Mesenteric fat pad (tissue), 1 donor: ENCODE data around the gene NRF1. TPM values are rescaled to one million over a fixed set of nuclear protein-coding genes. Genes with fewer than 3 reads are reported as not detected.

ENCODE experiments used
- DNase-seq: peaks from one replicate; pipeline ENCODE4 v3.0.0-alpha.2; 2020; ENCODE audit warnings: low spot score
- total RNA-seq: library from RNA; stranded (reverse); fragmentation: NEBNext Ultra II Directional; extraction: Animal tissue kit (Norgen Biotek cat#: 25700); gene quantifications from one replicate; pipeline ENCODE4 v1.2.1, GENCODE V29; 2021
- donor health status: DM: yes; HTN: yes; CAD: no.

Gene NRF1
- total RNA-seq, 1 donor from 2014 or later, result 16.2 TPM

- no peak for DNase-seq
Observed at GRCh38 chr7:129769400-129769774, 157.9 kb downstream of the NRF1 start.

DNA sequence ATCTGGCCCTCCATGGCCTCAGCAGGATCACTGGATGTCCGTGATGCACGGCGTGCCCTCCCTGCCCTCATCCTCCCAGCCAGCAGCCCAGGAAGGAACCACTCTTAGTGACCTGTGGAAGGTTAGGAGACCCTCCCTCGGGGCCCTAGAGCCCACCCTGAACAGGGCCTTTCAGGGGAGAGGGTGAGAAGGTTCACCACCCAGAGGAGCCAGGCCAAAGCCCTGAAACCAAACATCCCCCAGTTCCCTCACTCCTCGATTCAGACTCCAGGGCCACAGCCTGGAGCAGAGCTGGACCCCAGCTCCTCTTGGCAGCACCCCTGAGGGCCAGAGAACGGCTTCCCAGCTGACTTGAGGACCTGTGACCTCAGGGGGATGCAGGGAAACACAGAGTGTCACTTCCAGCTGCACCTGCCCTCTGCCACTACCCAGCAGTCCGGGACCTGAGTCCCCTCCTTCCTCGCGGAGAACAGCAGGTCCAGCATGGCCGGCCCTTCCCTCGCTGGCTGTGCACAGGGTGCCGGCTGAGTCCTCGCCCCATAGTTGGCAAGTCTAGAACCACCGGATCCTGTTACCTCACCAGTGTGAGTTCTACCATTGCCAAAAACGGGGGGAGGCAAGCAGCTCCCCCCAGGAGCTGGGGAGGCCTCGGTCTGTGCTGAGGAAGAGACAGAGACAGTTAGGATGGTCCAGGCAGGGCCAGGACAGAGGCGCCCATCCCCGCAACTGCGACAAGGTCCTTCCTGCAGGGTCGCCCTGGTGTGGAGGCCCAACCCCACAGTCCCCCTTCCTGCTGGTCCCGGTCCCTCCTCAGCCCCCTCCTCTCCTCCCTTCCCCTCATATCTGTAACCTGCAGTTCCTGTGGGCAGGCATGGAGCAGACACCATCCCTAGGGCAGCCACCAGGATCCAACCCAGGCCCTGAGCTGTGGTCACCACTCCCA, 158.6 kb downstream of the NRF1 start:
- DNase-seq, result no peak

DNA sequence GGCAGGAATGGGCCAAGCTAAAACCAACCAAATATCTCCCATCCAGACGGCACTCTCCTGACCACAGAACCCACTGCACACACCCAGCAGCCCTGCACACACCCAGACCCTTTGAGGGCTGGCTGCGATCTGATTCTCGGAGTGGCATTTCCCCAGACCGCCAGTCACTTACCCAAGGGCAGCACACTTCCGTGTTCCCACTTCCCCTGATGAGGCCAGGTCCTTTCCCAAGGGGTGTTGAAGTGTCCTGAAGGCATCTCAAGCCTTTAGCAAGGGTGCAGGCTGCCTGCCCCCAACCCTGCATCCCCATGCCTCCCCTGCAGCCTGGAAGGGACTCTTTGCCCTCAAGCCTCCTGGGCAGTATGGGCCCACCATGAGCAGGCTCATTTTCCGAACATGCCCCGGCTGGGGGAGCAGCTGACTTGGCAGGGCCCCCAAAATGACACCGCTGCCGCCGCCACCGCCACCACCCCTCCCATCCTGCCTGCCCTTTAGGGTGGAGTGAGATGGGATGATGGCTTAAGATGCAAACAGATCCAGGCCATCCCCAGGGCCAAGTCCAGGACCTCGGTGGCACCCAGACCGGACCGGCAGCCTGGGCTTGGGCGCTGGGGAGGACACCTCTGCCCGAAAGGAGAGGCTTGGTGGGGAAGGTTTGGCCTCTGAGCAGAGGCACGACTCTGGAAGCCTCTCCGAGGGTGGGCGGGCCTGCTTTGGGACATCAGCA, 159.8 kb downstream of the NRF1 start:
- DNase-seq, result no peak

- no peak for DNase-seq
Observed at GRCh38 chr7:129771928-129772479, 160.5 kb downstream of the NRF1 start.

DNA sequence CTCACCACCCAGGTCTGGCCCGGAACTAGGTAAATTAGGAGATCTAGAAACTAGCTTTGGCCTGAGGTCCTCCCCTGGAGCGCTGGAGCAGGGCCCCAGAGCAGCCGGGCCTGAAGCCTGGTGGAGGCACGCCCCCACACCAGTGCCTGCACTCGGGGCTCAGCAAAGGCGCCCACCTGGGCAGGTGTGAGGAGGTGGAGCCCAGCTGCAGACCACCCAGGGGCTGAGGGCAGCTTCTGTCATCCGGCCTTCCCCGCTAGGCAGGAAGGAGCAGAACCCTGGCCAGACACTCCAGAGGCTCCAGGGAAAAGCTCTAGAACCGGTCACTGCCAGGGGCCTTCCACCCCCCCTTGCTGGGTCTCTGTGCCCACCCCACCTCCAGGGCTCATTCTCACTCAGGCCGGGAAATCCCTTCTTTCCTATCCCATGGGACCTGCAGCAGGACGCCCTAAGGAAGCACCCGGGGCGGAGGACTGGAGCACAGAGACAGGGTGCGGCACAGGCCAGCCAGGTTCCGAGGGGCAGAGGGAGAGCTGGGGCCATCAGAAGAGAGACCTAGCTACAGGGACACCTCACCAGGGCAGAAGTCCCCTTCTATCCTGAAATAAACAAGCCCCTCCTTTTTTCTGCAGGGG, 161.2 kb downstream of the NRF1 start:
- DNase-seq, result no peak

DNA sequence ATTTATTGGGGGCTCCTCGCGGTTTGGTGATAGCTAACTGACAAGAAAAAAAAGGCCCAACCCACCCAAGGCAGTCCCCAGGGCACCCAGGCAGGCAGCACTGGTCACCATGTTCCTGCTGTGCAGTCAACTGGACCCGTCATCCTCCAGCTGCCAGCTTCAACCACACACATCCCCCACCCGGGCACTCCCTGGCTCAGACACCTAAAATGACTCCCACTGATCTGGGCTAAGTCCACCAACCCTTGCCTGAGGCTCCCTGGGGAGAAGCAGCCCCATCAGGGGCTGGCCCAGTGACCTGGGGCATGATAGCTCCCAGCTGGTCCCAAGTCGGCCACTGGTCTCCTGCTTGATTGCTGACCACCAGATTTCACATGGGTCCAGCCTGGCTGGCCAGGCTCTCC, 161.8 kb downstream of the NRF1 start:
- DNase-seq, result no peak

- no peak for DNase-seq
Observed at GRCh38 chr7:129773871-129774270, 162.4 kb downstream of the NRF1 start.

GRCh38 chr7:129774359-129774758, 162.8 kb downstream of the NRF1 start:
- no peak for DNase-seq

GRCh38 chr7:129774871-129775694, 163.6 kb downstream of the NRF1 start:
- no peak for DNase-seq

DNA sequence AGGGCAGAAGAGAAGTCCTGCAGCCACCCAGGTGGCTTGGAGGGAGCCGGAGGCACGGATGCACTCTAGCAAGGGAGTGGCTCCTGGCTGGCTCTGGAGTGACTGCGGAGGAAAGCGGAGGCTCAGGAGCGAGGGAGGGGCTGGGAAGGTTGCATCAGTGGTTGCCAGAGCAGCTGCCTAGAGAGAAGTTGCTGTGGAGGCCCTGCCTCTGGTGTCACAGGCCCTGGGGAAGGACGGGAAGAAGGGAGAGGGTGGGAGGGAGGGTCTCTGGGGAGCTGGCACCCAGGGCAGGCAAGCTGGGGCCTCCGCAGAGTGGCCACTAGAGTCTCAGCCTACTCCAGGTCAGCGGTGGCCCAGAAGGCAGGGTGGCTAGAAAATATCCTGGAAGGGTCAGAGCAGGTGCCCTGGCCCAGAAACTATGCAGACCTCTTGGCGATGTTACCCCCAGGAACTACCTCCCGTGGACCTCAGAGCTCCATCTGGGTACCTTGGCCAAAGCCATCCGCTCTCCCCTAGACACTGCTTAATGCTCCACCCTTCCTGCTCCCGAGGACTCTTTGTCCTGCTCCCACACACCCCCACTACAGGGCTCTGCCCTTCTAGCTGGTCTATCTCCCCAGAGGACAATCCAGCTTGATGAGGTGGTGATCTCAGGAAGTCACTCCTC, 164.3 kb downstream of the NRF1 start:
- no peak for DNase-seq

DNA sequence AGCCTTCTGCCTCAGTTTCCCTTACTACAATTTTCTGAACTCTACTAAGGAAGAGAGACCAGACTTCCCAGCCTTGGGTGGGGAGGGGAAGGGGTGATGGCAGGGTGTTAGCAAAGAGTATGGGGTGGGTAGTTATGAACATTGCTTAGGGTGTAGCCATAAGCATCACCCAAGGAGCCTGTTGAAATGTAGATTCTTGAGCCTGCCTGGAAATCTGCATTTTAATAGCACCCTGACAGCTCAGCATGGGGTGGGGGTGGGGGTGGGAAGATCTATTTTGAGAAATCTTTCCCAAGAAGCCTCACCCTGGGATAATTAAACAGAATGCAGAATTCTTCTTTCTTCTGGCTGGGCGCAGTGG, 164.8 kb downstream of the NRF1 start:
- DNase-seq, result no peak

DNA sequence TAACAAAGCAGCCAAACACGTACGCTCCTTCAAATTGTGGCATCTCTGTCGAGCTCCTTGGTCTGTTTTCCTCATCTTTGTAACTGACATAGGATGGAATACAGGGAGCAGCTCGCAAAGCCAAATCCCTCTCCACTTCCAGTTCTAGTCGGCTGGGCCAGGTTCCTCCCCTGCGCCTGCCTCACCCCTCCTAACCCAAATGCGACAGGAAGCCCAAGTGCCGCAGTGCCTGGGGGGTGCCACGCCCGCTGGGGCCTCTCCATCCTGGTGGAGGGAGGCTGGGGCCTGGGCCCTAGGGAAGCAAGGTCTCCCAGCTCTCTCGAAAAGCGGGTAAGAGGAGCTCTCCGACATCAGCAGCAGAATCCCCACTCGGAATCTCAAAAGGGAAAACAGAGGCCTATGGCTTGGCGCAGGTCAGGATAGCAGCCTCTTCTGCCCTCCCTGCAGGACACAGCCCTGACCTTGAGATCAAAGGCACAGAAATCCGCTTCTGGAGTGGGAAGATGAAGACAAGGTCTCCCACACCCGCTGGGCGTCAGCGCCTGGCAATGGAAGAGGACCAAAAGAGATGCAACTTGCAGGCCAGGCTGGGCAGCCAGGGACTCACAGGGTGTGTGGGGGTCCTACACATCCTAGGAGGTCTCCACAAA, 165.8 kb downstream of the NRF1 start:
- no peak for DNase-seq

DNA sequence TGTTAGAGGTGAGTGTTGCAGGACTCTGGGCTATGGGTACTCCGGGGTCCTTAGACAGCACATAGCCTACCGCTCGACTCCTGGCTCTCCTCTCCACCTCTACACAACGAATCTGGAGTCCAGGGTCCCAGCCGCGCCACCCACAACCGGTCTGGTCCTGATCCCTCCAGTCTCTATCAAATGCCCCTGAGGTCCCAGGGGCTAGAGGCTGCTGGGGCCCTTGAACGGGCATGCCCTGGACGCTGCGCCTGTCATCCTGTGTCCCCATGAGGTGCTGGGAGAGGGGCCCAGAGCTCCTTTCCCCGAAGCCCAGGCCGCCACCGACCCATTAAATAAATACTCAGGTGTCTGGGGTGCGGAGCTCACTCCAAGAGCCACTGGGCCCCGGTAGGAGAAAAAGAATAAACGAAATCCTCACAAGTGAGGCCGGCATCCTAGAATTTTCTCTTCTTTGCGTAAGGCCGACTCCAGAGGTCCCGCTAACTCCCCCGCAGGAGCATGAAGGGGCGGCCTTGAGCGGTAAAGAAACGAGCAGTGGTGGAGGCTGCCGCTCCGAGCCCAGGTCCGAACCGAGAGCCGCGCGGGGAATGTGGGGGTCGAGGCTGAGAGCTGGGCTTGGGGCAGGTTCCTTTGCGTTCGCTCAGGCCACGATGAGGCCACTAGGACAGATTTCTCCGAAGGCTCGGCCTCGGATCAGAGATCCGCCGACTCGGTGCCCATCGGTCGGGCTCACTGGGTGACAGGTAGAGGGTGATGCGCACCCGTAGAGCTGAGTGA, 166.7 kb downstream of the NRF1 start:
- no peak for DNase-seq

- DNase-seq, result no peak
Observed at GRCh38 chr7:129778770-129779601, 167.5 kb downstream of the NRF1 start.

- no peak for DNase-seq
Observed at GRCh38 chr7:129779602-129780256, 168.2 kb downstream of the NRF1 start.

DNA sequence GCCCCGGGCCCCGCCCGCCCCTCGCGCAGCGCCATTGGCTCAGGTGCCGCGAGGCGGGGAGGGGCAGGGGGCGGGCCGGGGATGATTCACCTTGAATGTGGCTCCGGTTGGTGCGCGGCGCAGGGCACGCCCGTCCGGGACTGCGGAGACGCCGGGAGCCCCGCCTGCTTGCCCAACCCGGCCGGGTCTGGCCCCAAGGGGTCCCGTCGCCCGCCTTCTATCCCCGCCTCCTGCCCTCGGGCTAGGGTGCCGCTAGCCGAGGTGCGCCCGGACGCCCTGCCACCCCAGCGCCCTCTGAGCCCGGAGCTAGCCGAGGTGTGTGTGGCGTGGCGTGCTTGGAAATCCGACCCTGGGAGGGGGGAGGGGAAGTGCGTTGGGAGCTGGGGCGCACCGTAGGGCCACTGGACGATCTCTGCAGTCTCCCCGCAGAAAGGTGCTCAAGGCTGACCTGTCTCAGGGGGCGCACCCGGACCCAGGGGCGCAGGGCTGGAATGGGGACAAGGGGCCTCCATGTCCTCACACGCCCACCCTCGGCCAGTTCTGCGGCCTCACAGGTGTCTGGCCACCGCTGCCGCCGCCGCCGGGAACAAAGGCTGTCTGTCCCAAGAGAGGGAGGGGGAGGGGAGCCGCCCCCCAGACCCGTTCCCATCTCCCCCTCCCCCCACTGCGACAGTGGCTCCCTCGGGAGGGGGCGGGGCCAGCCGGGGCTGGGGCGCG, 168.9 kb downstream of the NRF1 start:
- no peak for DNase-seq
